Ascending aorta (tissue), 2 donors: ENCODE measurements around the gene COL20A1. TPM values are rescaled to one million over a fixed set of nuclear protein-coding genes. Genes with fewer than 3 reads are reported as not detected.

Experiments
- DNase-seq, 2 donors: peaks; one replicate each; pipeline ENCODE4 v3.0.0-alpha.2; 2019; ENCODE audit warnings: low spot score in 2 of 2
- H3K27ac ChIP-seq, 2 donors: fragments of 200-600 bp; sonication (generic); one replicate each; pipeline ENCODE4 v1.5.1; 2016 to 2017; ENCODE audit warnings: mild to moderate bottlenecking in 1 of 2
- H3K27me3 ChIP-seq: fragments of 200-600 bp; sonication (generic); one replicate; pipeline ENCODE4 v1.5.1; 2017
- H3K36me3 ChIP-seq, 2 donors: fragments of 200-600 bp; sonication (generic); one replicate each; pipeline ENCODE4 v1.5.1; 2016
- H3K4me1 ChIP-seq, 2 donors: fragments of 200-600 bp; sonication (generic); one replicate each; pipeline ENCODE4 v1.5.1; 2016 to 2017; ENCODE audit warnings: mild to moderate bottlenecking in 1 of 2
- H3K4me3 ChIP-seq, 2 donors: fragments of 200-600 bp; sonication (generic); one replicate each; pipeline ENCODE4 v1.5.1; 2016 to 2017; ENCODE audit warnings: mild to moderate bottlenecking in 1 of 2
- H3K9me3 ChIP-seq, 2 donors: fragments of 200-600 bp; sonication (generic); one replicate each; pipeline ENCODE4 v1.5.1; 2016
- CTCF ChIP-seq, 3 experiments: fragments of 200-600 bp in 2 of 3; fragments of 450-650 bp in 1 of 3; sonication (generic) in 2 of 3; IDR thresholded peaks; one replicate each; pipeline ENCODE4 v1.5.1; 2016 to 2019; ENCODE audit warnings: antibody characterized with exemption in 3 of 3, mild to moderate bottlenecking in 1 of 3, moderate library complexity in 1 of 3
- intact Hi-C: fragments of 100-400 bp; cut with DNase I; formaldehyde crosslinking; loops from one replicate; pipeline ENCODE4 v1.15.1; 2023
- total RNA-seq: library from RNA; depleted of rRNA; stranded (reverse); fragments of >200 nt; gene quantifications from one replicate; pipeline ENCODE4 v1.1.0, GENCODE V29; 2016

Gene COL20A1
- total RNA-seq, 1 donor from 2014 or later, result not detected

DNA sequence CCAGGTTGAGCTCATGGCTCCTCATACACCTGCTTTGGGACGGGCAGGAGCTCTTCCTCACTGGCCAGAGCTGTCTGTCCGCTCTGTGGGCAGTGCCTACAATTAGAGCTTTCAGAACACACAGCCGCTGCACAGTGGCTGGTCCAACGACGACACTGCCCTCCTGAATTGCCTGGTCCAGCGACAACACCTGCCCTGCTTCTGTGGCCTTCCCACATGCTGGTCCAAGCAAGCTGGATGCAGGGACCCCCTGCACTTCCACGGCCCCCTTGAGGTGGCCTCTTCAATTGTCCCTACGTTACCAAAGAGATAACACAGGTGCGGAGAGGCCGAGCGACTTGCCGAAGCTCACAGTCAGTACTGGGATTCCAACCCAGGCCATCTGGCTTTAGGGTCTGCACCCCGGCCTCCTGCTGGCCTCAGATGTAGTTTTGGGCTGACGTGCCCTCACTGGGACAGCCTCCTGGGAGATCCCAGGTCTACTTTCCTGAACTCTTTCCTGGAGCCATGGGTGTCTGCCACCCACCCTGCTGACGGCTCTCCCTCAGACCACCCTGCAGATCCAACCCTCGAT lies 69.5 kb downstream of the COL20A1 start:
- Histone ChIP-seq H3K27me3 (peaks cover 14% of the 10 kb centered on the region), H3K9me3 (no peaks in the 10 kb centered on the region), H3K36me3 (no peaks in the 10 kb centered on the region), H3K4me1 (no peaks in the 10 kb centered on the region), H3K4me3 (no peak overlapping the region), H3K27ac (no peak overlapping the region)
- no peak for TF ChIP-seq CTCF (IDR thresholded peaks at IDR 0.05)
- intact Hi-C loops, result no loop called here
- DNase-seq, result no peak

GRCh38 chr20:63363013-63363957 lies 70.3 kb downstream of the COL20A1 start:
- peaks cover 14% of the 10 kb centered on the region for H3K27me3 ChIP-seq
- DNase-seq, result no peak

GRCh38 chr20:63363981-63364561 lies 71.1 kb downstream of the COL20A1 start:
- H3K27ac ChIP-seq, result no peak overlapping the region
- no peak overlapping the region for H3K4me3 ChIP-seq
- H3K36me3 ChIP-seq, result no peaks in the 10 kb centered on the region
- intact Hi-C loops, result no loop called here
- peaks cover 14% of the 10 kb centered on the region for H3K27me3 ChIP-seq
- no peaks in the 10 kb centered on the region for H3K9me3 ChIP-seq
- H3K4me1 ChIP-seq, result no peaks in the 10 kb centered on the region
- TF ChIP-seq CTCF (IDR thresholded peaks at IDR 0.05), result no peak
- no peak for DNase-seq

More at GRCh38 chr20:63363013-63363957, 70.3 kb downstream of the COL20A1 start:
- no peaks in the 10 kb centered on the region for H3K36me3 ChIP-seq
- intact Hi-C loops, result no loop called here
- no peak overlapping the region for H3K4me3 ChIP-seq
- no peaks in the 10 kb centered on the region for H3K9me3 ChIP-seq
- no peak overlapping the region for H3K27ac ChIP-seq
- TF ChIP-seq CTCF (IDR thresholded peaks at IDR 0.05), result no peak
- H3K4me1 ChIP-seq, result no peaks in the 10 kb centered on the region

DNA sequence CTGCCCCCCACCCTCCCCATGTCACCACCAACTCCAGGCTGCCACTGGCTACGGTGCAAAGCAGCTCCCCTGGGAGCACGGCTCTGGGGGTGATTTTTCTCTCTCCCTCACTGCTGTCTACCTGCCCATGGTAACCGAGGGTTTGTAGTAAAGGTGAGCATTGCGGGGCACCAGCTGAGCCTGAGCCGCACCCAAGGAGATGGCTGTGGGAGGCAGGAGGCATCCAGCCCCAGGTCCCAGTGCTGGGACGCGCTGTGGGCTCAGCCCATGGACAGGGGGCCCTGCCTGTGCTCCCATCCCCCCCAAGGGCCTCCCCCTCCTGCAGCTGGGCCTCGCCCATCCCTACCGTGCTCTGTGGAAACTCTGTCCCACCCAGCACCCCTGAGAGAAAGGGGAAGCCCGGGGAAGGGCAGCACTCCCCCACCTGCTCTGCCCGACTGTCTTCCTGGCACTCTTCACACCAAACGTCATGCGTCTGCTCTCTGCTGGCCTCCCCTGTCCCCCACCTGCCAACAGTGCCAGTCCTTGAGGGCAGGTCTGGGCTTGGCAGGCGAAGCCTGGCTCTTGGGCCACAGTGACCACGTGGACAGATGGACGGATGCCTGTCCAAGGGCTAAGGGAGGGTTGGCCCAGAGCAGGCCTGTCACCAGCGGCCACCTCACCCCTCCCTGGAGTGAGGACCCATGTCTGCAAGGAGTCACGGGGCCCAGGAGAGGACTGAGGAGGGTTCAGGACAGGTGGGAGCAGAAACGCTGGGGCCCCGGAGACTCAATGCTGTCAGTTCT lies 72.0 kb downstream of the COL20A1 start:
- Histone ChIP-seq H3K27me3 (peaks cover 14% of the 10 kb centered on the region), H3K4me3 (no peak overlapping the region), H3K9me3 (no peaks in the 10 kb centered on the region), H3K36me3 (no peaks in the 10 kb centered on the region), H3K27ac (no peak overlapping the region), H3K4me1 (no peaks in the 10 kb centered on the region)
- no peak for DNase-seq
- intact Hi-C loops, result no loop called here
- no peak for TF ChIP-seq CTCF (IDR thresholded peaks at IDR 0.05)

- TF ChIP-seq CTCF (IDR thresholded peaks at IDR 0.05), result no peak
- Histone ChIP-seq H3K27me3 (peaks cover 7% of the 10 kb centered on the region), H3K4me1 (no peaks in the 10 kb centered on the region), H3K27ac (no peak overlapping the region), H3K9me3 (no peaks in the 10 kb centered on the region), H3K4me3 (no peak overlapping the region), H3K36me3 (no peaks in the 10 kb centered on the region)
- DNase-seq, result no peak
- intact Hi-C loops, result no loop called here
Measured at GRCh38 chr20:63365601-63366389, 72.8 kb downstream of the COL20A1 start.
